ENCODE data around the gene MYPN.

MYPN gene

GRCh38 chr10:68092512-68092911 lies 16.8 kb upstream of the MYPN start:
- DNase-seq = no peak

- no peak for DNase-seq
These were observed 14.1 kb upstream of the MYPN start for GRCh38 chr10:68095153-68095552.

- peak; percentile 11 for DNase-seq
These were observed 12.3 kb upstream of the MYPN start for GRCh38 chr10:68096913-68097516.

DNA sequence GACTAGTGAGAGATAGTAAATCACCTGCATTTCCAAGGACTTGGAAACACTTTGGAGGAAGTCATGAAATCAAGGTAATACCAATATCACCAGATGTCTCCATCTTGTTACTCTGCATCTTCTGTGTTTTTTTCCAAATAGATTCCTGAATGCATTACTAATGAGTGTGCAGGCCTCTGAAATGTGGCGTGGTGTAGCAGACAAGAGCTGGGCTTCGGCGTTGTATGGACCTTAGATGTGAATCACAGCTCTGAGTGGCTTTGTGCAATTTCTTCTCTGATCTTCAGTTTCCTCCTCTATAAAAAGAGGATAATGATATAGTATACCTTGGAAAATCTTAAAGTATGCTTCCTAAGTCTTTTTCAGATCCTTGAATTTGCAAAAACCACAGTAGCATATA lies 9.6 kb upstream of the MYPN start:
- no peak for DNase-seq

DNA sequence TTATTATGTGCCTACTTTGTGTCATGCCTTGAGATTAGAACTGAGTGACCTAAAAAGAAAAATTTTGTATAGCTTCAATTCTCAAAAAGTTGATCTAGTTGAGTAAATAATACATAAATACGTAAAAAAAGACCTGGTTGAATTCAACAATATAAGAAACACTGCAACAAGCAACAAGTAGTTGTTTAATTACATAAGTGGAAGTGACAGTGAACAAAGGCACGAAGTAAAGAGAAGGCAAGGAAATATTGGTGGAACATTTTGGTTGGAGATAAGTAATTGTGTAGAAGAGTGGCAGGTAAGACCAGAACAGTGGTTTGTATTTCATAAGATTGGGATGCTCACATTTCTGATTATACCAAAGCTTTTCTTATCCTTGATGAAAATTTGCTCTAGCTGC lies 8.2 kb upstream of the MYPN start:
- no peak for DNase-seq

GRCh38 chr10:68103261-68103878 lies 5.9 kb upstream of the MYPN start:
- no peak for DNase-seq

GRCh38 chr10:68103901-68104300 lies 5.4 kb upstream of the MYPN start:
- DNase-seq = no peak

DNA sequence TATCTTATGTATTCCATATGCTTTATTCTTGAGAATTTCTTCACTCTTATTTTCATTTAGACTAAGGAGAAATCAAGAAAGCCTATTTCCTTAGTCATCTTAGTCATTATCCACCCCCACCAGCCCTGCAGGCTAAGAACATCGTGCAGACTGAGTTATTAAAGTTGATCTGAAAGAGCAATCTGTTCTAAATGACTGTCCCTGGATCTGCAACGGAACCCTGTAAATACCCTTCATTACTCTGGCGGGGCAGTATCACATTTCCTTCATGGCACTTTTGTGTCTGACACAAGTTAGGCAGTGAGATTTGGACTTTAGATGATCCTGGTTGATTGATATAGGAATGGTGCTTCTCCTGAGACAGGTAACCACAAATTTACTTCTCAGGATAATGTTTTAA lies 3.5 kb upstream of the MYPN start:
- no peak for DNase-seq

DNA sequence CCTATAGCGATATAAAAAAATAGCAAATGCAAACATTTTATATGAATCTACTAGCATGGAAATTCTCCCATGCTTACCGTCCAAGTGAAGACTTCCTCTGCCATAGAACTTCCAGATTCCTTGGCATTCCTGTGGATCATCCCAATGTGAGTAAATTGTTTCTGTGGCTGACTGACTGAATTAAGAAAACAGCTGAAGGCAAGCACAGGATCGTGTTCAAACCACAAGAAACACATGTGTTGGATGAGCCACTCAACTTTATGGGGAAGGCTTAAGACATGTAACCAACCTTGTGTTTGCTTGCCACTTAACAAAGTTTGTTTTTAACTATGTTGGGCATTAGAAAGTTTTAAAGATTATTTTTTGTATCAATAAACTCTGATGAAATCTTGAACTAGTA lies 2.6 kb upstream of the MYPN start:
- DNase-seq = no peak

GRCh38 chr10:68107651-68108050 lies 1.6 kb upstream of the MYPN start:
- DNase-seq = no peak

DNA sequence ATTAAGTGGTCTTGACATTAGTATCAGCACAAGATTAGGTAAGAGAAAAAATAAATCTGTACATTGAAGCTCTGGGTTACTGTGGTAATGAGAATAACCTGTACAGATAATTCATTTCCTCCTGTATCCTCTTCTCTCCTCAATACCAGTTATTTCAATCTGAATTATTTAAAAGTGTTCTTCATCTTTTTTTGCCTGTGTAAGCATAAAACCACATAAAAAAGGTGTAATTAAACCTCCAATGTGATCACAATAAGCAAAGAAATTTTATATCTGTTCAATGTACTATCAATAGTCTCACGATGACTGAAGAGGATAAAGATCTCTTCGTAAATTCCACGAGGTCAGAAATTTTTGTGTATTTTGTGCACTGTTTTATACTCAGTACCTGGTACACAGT lies 1.2 kb upstream of the MYPN start:
- no peak for DNase-seq

- no peak for DNase-seq
These were observed 635 bp upstream of the MYPN start for GRCh38 chr10:68108653-68109052.

- DNase-seq = no peak
These were observed 739 bp downstream of the MYPN start for GRCh38 chr10:68110027-68110426.

DNA sequence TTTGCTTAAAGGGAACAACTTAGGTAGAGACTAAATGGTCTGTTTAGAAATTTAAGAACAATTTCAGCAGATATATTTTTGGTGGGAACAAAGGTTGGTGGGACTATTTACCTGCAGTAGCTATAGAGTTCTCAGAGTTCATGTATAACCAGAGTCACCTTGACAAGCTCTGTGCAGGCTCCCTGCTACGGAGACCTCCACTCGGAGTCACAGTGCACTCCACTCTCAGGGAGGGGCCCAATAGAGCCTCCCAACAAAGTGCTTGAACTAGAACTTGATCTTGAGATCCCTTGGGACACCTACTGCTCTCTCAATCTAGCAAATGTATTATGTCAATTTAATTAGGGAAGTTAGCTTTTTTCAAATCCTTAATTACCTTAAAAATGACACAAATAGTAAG lies 2.3 kb downstream of the MYPN start:
- DNase-seq = no peak

DNA sequence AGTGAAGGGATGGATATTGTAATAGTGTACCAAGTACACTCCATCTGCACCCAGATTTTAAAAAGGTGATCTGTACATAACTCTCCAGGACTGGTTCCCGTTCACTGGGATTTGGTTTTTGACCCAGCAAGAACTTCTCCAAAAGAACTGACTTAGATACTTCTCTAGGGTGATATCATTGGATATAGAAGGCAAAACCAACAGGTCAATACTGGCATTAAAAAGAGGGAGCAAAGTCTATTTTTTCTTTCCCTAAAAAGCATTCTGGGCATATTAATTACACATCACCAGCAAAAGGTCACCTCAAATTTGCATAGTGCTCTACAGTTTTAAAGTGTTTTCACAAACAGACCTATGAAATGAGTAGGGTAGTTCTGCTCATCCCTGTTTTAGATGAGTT lies 3.5 kb downstream of the MYPN start:
- DNase-seq = no peak

DNA sequence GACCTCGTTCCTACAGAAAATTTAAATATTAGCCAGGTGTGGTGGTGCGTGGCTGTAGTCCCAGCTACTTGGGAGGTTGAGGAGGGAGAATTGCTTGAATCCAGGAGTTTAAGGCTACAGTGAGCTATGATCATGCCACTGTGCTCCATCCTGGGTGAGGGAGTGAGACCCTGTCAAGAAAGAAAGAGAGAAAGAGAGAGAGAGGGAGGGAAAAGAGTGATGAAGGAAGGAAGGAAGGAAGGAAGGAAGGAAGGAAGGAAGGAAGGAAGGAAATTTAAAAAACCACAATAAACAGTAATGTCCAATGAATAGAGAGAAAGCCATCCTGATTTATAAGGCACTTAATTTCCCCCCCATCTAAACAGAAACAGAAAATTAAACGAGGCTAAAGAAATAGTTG lies 9.4 kb downstream of the MYPN start:
- no peak for DNase-seq

- DNase-seq = no peak
These were observed 11.9 kb downstream of the MYPN start for GRCh38 chr10:68121020-68121743.

GRCh38 chr10:68121852-68122251 lies 12.6 kb downstream of the MYPN start:
- no peak for DNase-seq

DNA sequence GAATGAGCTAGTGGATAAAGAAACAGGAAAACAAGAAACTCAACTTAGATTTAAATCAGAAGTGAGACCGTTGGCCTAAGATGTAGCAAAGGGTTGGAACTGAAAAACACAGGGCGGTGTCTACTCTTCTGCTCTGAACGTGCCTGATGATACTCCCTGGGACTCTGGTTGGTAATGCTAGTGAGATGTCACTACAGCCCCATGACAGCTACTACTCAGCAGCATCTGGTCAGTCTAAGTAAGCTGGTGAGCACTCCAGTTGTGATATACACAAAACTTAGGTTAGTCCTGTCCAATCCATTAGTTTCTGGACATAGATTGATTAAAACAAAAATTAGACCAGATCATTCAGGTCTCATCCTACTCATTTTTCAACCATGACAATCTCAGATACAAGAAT lies 15.4 kb downstream of the MYPN start:
- no peak for DNase-seq

GRCh38 chr10:68125772-68126171 lies 16.5 kb downstream of the MYPN start:
- no peak for DNase-seq

- DNase-seq = no peak
These were observed 18.7 kb downstream of the MYPN start for GRCh38 chr10:68128015-68128414.

DNA sequence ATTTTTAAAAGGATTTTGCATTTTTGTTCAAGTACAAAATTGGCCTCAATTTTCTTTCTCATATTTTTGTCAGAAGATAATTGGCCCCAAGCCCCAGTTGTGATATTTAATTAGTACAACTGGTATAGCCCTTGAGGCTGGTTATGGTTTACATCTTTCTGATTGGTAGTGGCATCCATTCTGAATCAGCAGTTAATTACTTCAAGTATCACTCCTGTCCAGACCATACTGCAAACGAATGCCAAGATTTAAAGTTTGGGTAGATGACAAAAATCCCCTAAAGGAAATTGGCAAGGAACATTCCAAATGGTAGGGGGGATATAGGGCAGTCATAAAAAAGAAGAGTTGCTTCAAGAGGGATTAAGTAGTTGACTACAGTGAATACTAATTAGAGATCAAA lies 23.1 kb downstream of the MYPN start:
- no peak for DNase-seq

- no peak for DNase-seq
These were observed 24.2 kb downstream of the MYPN start for GRCh38 chr10:68133523-68133922.

DNA sequence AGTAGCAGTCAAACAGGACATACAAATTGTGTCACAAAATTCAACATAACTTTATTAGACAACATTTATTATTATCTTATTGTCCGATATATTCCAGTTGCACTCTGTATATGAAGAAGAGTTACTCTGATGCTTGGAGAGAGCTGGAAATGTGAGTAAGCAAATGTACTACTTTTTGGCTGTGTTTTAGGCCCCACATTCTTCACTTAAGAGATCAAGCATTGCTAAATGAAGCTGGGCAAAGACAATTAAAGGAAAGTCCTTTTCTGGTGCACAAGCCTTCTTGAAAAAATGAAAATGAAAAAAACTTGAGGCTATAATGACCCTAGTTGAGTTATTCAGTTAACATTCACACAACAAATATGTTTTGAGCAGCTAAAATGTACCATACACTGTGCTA lies 26.1 kb downstream of the MYPN start:
- no peak for DNase-seq
